ENCODE results near the gene RAX.

DNA sequence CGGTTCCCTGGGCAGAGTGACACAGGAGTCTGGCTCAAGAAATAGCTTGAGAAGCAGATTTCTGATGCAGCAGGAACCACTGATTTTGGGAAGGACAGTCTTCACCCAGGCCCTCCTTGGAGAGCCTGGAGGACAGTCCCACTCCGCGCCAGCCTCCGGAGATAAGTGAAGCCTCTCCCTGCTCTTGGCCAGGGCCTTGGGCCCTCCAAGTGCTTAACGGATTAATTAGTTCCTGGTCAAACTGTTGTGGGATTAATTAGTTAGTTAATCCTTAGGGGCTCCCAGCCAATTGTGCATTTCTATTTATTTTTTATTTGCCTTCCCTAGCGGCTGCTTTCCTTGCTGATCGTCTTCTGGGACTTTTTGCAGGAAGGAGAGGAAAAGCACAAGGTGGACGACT lies 25.6 kb upstream of the RAX start:
- TF ChIP-seq, protein P1, sequence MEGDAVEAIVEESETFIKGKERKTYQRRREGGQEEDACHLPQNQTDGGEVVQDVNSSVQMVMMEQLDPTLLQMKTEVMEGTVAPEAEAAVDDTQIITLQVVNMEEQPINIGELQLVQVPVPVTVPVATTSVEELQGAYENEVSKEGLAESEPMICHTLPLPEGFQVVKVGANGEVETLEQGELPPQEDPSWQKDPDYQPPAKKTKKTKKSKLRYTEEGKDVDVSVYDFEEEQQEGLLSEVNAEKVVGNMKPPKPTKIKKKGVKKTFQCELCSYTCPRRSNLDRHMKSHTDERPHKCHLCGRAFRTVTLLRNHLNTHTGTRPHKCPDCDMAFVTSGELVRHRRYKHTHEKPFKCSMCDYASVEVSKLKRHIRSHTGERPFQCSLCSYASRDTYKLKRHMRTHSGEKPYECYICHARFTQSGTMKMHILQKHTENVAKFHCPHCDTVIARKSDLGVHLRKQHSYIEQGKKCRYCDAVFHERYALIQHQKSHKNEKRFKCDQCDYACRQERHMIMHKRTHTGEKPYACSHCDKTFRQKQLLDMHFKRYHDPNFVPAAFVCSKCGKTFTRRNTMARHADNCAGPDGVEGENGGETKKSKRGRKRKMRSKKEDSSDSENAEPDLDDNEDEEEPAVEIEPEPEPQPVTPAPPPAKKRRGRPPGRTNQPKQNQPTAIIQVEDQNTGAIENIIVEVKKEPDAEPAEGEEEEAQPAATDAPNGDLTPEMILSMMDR (IDR thresholded peaks at IDR 0.05; ENCODE audit: low read depth, low read length), result no peak
- TF ChIP-seq, protein P2, sequence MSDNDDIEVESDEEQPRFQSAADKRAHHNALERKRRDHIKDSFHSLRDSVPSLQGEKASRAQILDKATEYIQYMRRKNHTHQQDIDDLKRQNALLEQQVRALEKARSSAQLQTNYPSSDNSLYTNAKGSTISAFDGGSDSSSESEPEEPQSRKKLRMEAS (IDR thresholded peaks at IDR 0.05; ENCODE audit: low read depth, low read length), result no peak
- TF ChIP-seq POLR2A (IDR thresholded peaks at IDR 0.05; ENCODE audit: extremely low read depth, insufficient read length), result no peak

Data from NB4 (cell line).